H1 (cell line): ENCODE data around the gene PNMA8B.

Experiments
- BRCA1 ChIP-seq: IDR thresholded peaks from 2 replicates; pipeline ENCODE4 v1.6.1; 2012; ENCODE audit warnings: low read depth, low read length, improper control_type of control experiment
- CBX5 ChIP-seq: fragments of 300-800, 300-1000 bp; sonication (generic); IDR thresholded peaks from 2 replicates; pipeline ENCODE4 v1.7.1; 2016; ENCODE audit warnings: antibody characterized with exemption, low read length, low read depth
- CTCF ChIP-seq, 3 experiments: IDR thresholded peaks; 1 replicate in 2 of 3; 2 replicates in 1 of 3; pipeline versions ENCODE4 v1.5.1 to v1.6.1; 2011; ENCODE audit warnings: low read length in 3 of 3, mild to moderate bottlenecking in 3 of 3, inconsistent platforms in 2 of 3, low read depth in 1 of 3, moderate library complexity in 1 of 3; ENCODE audit not compliant: insufficient read depth in 1 of 3; ENCODE audit errors: control extremely low read depth in 1 of 3
- JUND ChIP-seq: IDR thresholded peaks from 2 replicates; pipeline ENCODE4 v1.6.1; 2011; ENCODE audit warnings: mild to moderate bottlenecking, improper control_type of control experiment, low read length
- TAF1 ChIP-seq: IDR thresholded peaks from 2 replicates; pipeline ENCODE4 v1.6.1; 2011; ENCODE audit warnings: mild to moderate bottlenecking, low read depth, low read length
- TF ChIP-seq, protein P1 (sequence below): IDR thresholded peaks from 2 replicates; pipeline ENCODE4 v1.6.1; 2012; ENCODE audit warnings: low read length, inconsistent platforms

DNA sequence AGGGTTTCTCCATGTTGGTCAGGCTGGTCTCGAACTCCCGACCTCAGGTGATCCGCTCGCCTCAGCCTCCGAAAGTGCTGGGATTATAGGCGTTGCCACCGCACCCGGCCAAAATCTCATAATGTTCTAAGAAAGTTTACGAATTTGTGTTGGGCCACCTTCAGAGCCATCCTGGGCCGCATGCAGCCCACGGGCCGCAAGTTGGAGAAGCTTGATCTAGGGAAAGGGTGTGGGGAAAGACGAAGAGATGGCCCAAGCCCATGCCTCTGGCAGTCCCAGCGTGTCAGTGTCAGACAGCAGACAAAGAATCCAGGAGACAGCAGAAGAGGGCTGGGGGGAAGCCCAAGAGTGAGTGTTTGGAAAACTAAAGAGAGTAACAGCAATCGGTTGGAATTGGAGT, 49.6 kb downstream of the PNMA8B start:
- no peak for TF ChIP-seq JUND
- no peak for TF ChIP-seq CTCF (IDR thresholded peaks at IDR 0.05; ENCODE audit: control extremely low read depth in 1 of 3, insufficient read depth in 1 of 3, low read depth in 1 of 3, low read length in 3 of 3)
- TF ChIP-seq TAF1 = no peak
- TF ChIP-seq, protein P1, sequence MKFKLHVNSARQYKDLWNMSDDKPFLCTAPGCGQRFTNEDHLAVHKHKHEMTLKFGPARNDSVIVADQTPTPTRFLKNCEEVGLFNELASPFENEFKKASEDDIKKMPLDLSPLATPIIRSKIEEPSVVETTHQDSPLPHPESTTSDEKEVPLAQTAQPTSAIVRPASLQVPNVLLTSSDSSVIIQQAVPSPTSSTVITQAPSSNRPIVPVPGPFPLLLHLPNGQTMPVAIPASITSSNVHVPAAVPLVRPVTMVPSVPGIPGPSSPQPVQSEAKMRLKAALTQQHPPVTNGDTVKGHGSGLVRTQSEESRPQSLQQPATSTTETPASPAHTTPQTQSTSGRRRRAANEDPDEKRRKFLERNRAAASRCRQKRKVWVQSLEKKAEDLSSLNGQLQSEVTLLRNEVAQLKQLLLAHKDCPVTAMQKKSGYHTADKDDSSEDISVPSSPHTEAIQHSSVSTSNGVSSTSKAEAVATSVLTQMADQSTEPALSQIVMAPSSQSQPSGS = no peak
- no peak for TF ChIP-seq CBX5
- no peak for TF ChIP-seq BRCA1
